ENCODE results near the gene MYO5B. TPM values are rescaled to one million over a fixed set of nuclear protein-coding genes. Genes with fewer than 3 reads are reported as not detected.
"Not testable (repeated sequence)": the region's sequence is repeated elsewhere in the genome, so short reads cannot be mapped to it uniquely, and the experiment has no call there.

MYO5B gene

GRCh38 chr18:49784427-49785185, 410.3 kb downstream of the MYO5B start:
- H3K14ac ChIP-seq (ENCODE audit: low read length): no peak overlapping the region
- H3K4me2 ChIP-seq (ENCODE audit: insufficient read depth, low read length, poor library complexity, severe bottlenecking): no peak overlapping the region
- no CpG with 5 or more reads among the region's 1 CpG for WGBS, 2 donors (ENCODE audit: extremely low coverage in 2 of 2, insufficient read length in 2 of 2, insufficient replicate concordance in 1 of 2)
- H3K9ac ChIP-seq (ENCODE audit: low read depth, low read length, poor library complexity): no peak overlapping the region
- H3K27me3 ChIP-seq (ENCODE audit: control insufficient read depth in 3 of 3, insufficient read depth in 3 of 3, low read depth in 1 of 3, low read length in 3 of 3): no peaks in the 10 kb centered on the region
- H2BK5ac ChIP-seq (ENCODE audit: low read length): no peak overlapping the region
- no peak overlapping the region for H4K91ac ChIP-seq (ENCODE audit: low read depth, low read length, poor library complexity)
- no peaks in the 10 kb centered on the region for H3K4me1 ChIP-seq (ENCODE audit: control insufficient read depth in 2 of 2, insufficient read depth in 1 of 2, low read depth in 1 of 2, low read length in 2 of 2)
- H3K9me3 ChIP-seq (replicated peaks in 1 of 2; ENCODE audit: control insufficient read depth in 2 of 2, insufficient read depth in 1 of 2, low read depth in 1 of 2, low read length in 2 of 2): peaks cover 0 to 8% of the 10 kb centered on the region in 2 donors
- H3K79me1 ChIP-seq (ENCODE audit: low read depth, low read length): no peaks in the 10 kb centered on the region
- no peak overlapping the region for H3K4ac ChIP-seq (ENCODE audit: low read length)
- no peak overlapping the region for H3K4me3 ChIP-seq (ENCODE audit: low read length in 2 of 2)
- H2BK120ac ChIP-seq (ENCODE audit: low read depth, low read length): no peak overlapping the region
- no peak overlapping the region for H2BK12ac ChIP-seq (ENCODE audit: low read length)
- no peak overlapping the region for H4K8ac ChIP-seq (ENCODE audit: low read depth, low read length)
- H2AFZ ChIP-seq (ENCODE audit: low read length): no peak overlapping the region
- H3K36me3 ChIP-seq (replicated peaks in 1 of 2; ENCODE audit: control insufficient read depth in 2 of 2, insufficient read depth in 2 of 2, low read length in 2 of 2): peaks cover 0 to 94% of the 10 kb centered on the region in 2 donors
- H3K27ac ChIP-seq (replicated peaks; ENCODE audit: low read length): no peak overlapping the region
- no peak overlapping the region for H3K18ac ChIP-seq (ENCODE audit: low read length)
- no peak overlapping the region for H3K23ac ChIP-seq (ENCODE audit: low read depth, low read length, poor library complexity)
- no peak overlapping the region for H2BK15ac ChIP-seq (ENCODE audit: low read length)
- no peak for DNase-seq (ENCODE audit: low spot score)
- no peak overlapping the region for H2AK5ac ChIP-seq (ENCODE audit: low read depth, low read length)

GRCh38 chr18:49783631-49784030, 411.3 kb downstream of the MYO5B start:
- not testable (repeated sequence) for H2BK120ac ChIP-seq (ENCODE audit: low read depth, low read length); H2AFZ ChIP-seq (ENCODE audit: low read length); H3K18ac ChIP-seq (ENCODE audit: low read length); H3K4me2 ChIP-seq (ENCODE audit: insufficient read depth, low read length, poor library complexity, severe bottlenecking); H2AK5ac ChIP-seq (ENCODE audit: low read depth, low read length); H3K27ac ChIP-seq (replicated peaks; ENCODE audit: low read length); H4K91ac ChIP-seq (ENCODE audit: low read depth, low read length, poor library complexity); H3K9ac ChIP-seq (ENCODE audit: low read depth, low read length, poor library complexity); DNase-seq (ENCODE audit: low spot score); H3K23ac ChIP-seq (ENCODE audit: low read depth, low read length, poor library complexity); H3K14ac ChIP-seq (ENCODE audit: low read length); H3K79me1 ChIP-seq (ENCODE audit: low read depth, low read length); H3K27me3 ChIP-seq (ENCODE audit: control insufficient read depth in 3 of 3, insufficient read depth in 3 of 3, low read depth in 1 of 3, low read length in 3 of 3); H3K4me3 ChIP-seq (ENCODE audit: low read length in 2 of 2); H3K4ac ChIP-seq (ENCODE audit: low read length); H4K8ac ChIP-seq (ENCODE audit: low read depth, low read length); H2BK12ac ChIP-seq (ENCODE audit: low read length); H3K4me1 ChIP-seq (ENCODE audit: control insufficient read depth in 2 of 2, insufficient read depth in 1 of 2, low read depth in 1 of 2, low read length in 2 of 2); H2BK5ac ChIP-seq (ENCODE audit: low read length); H2BK15ac ChIP-seq (ENCODE audit: low read length)
- no CpG with 5 or more reads among the region's 3 CpGs for WGBS, 2 donors (ENCODE audit: extremely low coverage in 2 of 2, insufficient read length in 2 of 2, insufficient replicate concordance in 1 of 2)
- peaks cover 0 to 92% of the 10 kb centered on the region in 2 donors for H3K36me3 ChIP-seq (replicated peaks in 1 of 2; ENCODE audit: control insufficient read depth in 2 of 2, insufficient read depth in 2 of 2, low read length in 2 of 2)
- peaks cover 0 to 14% of the 10 kb centered on the region in 2 donors for H3K9me3 ChIP-seq (replicated peaks in 1 of 2; ENCODE audit: control insufficient read depth in 2 of 2, insufficient read depth in 1 of 2, low read depth in 1 of 2, low read length in 2 of 2)

GRCh38 chr18:49778826-49779465, 416.0 kb downstream of the MYO5B start:
- peaks cover 0 to 14% of the 10 kb centered on the region in 2 donors for H3K9me3 ChIP-seq (replicated peaks in 1 of 2; ENCODE audit: control insufficient read depth in 2 of 2, insufficient read depth in 1 of 2, low read depth in 1 of 2, low read length in 2 of 2)
- no peak for DNase-seq (ENCODE audit: low spot score)
- H3K14ac ChIP-seq (ENCODE audit: low read length): no peak overlapping the region
- H2BK15ac ChIP-seq (ENCODE audit: low read length): no peak overlapping the region
- no peak overlapping the region for H3K18ac ChIP-seq (ENCODE audit: low read length)
- no peaks in the 10 kb centered on the region for H3K79me1 ChIP-seq (ENCODE audit: low read depth, low read length)
- H3K4me1 ChIP-seq (ENCODE audit: control insufficient read depth in 2 of 2, insufficient read depth in 1 of 2, low read depth in 1 of 2, low read length in 2 of 2): peaks cover 0 to 3% of the 10 kb centered on the region in 2 donors
- no peak overlapping the region for H4K91ac ChIP-seq (ENCODE audit: low read depth, low read length, poor library complexity)
- H3K4me3 ChIP-seq (ENCODE audit: low read length in 2 of 2): no peak overlapping the region
- H3K9ac ChIP-seq (ENCODE audit: low read depth, low read length, poor library complexity): no peak overlapping the region
- no peak overlapping the region for H2BK12ac ChIP-seq (ENCODE audit: low read length)
- no peak overlapping the region for H3K4me2 ChIP-seq (ENCODE audit: insufficient read depth, low read length, poor library complexity, severe bottlenecking)
- H3K23ac ChIP-seq (ENCODE audit: low read depth, low read length, poor library complexity): no peak overlapping the region
- H2BK5ac ChIP-seq (ENCODE audit: low read length): no peak overlapping the region
- H2AK5ac ChIP-seq (ENCODE audit: low read depth, low read length): no peak overlapping the region
- H3K36me3 ChIP-seq (replicated peaks in 1 of 2; ENCODE audit: control insufficient read depth in 2 of 2, insufficient read depth in 2 of 2, low read length in 2 of 2): peaks cover 0 to 45% of the 10 kb centered on the region in 2 donors
- H3K27ac ChIP-seq (replicated peaks; ENCODE audit: low read length): no peak overlapping the region
- no peak overlapping the region for H2BK120ac ChIP-seq (ENCODE audit: low read depth, low read length)
- WGBS, 2 donors (ENCODE audit: extremely low coverage in 2 of 2, insufficient read length in 2 of 2, insufficient replicate concordance in 1 of 2): no CpG with 5 or more reads among the region's 8 CpGs
- no peak overlapping the region for H3K4ac ChIP-seq (ENCODE audit: low read length)
- no peak overlapping the region for H2AFZ ChIP-seq (ENCODE audit: low read length)
- no peak overlapping the region for H4K8ac ChIP-seq (ENCODE audit: low read depth, low read length)
- no peaks in the 10 kb centered on the region for H3K27me3 ChIP-seq (ENCODE audit: control insufficient read depth in 3 of 3, insufficient read depth in 3 of 3, low read depth in 1 of 3, low read length in 3 of 3)

Small RNA genes within 50 kb of the gene (small RNA-seq; reads per million reads assigned to genes)
- gene RF00019 (ENCODE audit: insufficient read depth) (not detected), gene RF00283 (ENCODE audit: insufficient read depth) (not detected), gene RN7SL310P (ENCODE audit: insufficient read depth) (not detected), gene RNA5SP457 (ENCODE audit: insufficient read depth) (not detected), gene SCARNA17 (ENCODE audit: insufficient read depth) (not detected)
